Epithelial cell of proximal tubule (primary cell): ENCODE measurements around the gene AKR1C8. TPM values are rescaled to one million over a fixed set of nuclear protein-coding genes. Genes with fewer than 3 reads are reported as not detected.

ENCODE experiments used
- DNase-seq: peaks from one replicate; pipeline ENCODE4 v3.0.0-alpha.2; 2011; ENCODE audit warnings: low read depth
- H3K4me3 ChIP-seq: 2 replicates; pipeline ENCODE4 v1.5.1; 2011; ENCODE audit warnings: low read depth, mild to moderate bottlenecking, low read length
- total RNA-seq: library from RNA; depleted of rRNA; stranded (reverse); fragments of >200 nt; gene quantifications from 2 replicates; pipeline ENCODE4 v1.2.3, GENCODE V29; 2015
- TF ChIP-seq, protein P1 (sequence below): conservative IDR thresholded peaks from 2 replicates; pipeline ENCODE4 v1.5.1; 2012; ENCODE audit warnings: low read depth, mild to moderate bottlenecking, low read length

Gene AKR1C8
- total RNA-seq, 1 donor from 2014 or later: not detected

DNA sequence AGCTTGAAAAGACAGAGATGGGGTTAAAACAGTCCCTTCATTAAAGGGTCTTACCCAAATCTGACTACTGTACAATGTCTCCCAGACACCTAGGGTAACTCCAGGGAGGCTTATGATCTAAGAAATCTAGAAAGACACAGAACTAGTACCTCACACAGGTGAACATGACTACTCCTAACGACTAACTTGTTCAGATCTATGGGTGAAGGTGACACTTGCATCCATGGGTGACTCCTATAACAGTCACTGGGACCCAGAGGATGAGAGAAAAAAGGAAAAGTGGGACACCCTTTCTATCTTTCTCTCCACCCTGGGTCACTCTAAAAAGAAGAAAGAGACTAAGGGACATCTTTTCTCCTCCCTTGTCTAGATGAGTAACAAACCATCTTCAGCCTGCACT lies 19.2 kb downstream of the AKR1C8 start:
- TF ChIP-seq, protein P1, sequence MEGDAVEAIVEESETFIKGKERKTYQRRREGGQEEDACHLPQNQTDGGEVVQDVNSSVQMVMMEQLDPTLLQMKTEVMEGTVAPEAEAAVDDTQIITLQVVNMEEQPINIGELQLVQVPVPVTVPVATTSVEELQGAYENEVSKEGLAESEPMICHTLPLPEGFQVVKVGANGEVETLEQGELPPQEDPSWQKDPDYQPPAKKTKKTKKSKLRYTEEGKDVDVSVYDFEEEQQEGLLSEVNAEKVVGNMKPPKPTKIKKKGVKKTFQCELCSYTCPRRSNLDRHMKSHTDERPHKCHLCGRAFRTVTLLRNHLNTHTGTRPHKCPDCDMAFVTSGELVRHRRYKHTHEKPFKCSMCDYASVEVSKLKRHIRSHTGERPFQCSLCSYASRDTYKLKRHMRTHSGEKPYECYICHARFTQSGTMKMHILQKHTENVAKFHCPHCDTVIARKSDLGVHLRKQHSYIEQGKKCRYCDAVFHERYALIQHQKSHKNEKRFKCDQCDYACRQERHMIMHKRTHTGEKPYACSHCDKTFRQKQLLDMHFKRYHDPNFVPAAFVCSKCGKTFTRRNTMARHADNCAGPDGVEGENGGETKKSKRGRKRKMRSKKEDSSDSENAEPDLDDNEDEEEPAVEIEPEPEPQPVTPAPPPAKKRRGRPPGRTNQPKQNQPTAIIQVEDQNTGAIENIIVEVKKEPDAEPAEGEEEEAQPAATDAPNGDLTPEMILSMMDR: no peak
- no peak for DNase-seq
- H3K4me3 ChIP-seq: no peak overlapping the region

DNA sequence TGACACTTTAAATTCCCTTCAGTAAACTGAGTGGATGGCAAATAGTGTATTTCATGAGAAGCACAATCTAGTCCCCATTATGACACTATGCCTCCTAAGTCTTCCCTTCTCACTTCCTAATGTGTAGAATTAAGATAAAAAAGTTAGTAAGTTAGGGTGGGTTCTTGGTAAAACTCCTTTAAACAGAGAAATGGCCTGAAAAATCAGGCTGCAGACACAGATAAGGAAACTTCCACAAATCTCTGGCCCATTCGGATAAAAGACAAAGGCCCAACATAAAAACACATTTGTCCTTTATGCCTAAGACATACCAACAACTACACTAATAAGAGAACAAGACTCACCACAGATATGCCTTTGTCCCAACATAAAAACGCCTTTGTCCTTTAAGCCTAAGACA lies 21.5 kb downstream of the AKR1C8 start:
- TF ChIP-seq, protein P1: no peak
- no peak for DNase-seq

DNA sequence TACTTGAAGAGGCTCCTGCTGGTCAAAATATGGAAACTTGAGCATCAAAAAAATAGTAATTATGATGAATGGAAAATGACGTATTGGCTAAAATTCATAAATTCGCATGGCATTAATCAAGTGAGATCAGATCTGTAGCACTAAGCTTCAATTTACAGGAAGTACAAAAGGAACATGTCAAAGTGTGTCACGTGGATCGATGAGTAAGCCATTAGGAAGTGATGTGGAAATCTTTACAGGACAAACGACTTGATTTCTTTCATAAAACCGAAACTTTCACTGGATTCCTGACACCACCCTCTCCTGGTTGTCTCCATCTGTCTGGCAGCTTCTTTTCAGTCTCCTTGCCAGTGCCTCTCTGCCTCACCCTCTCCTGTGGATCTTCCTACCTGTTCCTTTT lies 25.8 kb downstream of the AKR1C8 start:
- DNase-seq: no peak
- TF ChIP-seq, protein P1: no peak
- no peak overlapping the region for H3K4me3 ChIP-seq

More for the DNA sequence above, 21.5 kb downstream of the AKR1C8 start:
- no peak overlapping the region for H3K4me3 ChIP-seq

DNA sequence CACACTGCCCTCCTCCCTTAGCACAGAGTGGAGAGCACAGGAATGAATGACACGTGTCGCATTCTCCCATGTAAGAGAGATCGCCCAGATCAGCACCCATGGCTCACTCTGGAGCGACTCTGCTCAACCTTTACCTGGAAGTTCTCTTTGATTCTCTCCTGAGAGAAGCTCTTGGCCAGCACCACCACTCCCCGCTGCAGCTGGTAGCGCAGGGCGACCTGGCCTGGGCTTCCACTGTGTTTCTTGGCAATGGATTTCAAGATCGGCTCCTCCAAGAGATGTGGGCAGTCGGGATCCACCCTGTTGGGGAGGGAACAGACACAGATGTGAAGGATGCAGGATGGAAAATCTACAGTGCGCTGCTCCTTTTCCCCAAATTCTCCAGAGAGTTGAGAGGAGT lies 27.4 kb downstream of the AKR1C8 start:
- TF ChIP-seq, protein P1: no peak
- DNase-seq: no peak
- H3K4me3 ChIP-seq: no peak overlapping the region

DNA sequence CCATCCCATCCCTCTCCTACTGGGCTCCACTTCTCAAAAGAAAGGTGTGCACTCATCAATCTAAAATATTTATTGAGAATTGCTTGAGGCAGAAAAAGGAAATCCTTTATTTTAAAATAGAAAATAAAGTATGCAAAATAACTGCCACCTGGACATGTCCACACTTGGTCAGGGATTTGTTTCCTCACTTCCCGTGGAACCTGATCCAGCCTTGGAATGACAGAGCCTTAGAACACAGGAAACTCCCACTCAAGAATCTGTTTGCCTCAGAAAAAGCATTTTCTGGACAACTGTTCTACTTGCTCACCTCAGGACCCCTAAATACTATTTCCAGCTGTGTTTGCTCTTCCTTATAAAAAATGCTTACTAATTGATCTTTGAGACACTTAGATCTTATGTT lies 29.0 kb downstream of the AKR1C8 start:
- TF ChIP-seq, protein P1: no peak

DNA sequence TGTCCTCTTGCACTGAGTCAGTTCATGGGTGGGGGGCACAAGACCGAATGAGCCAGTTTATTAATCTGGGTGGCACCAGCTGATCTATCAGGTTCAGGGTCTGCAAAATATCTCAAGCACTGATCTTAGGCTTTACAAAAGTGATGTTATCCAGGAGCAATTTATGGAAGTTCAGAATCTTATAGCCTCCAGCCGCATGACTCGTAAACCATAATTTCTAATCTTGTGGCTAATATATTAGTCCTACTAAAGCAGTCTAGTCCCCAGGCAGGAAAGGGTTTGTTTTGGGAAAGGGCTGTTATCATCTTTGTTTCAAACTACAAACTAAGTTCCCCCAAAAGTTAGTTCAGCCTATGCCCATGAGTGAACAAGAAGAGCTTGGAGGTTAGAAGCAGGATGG lies 33.9 kb downstream of the AKR1C8 start:
- TF ChIP-seq, protein P1: no peak
- no peak for DNase-seq
- H3K4me3 ChIP-seq: no peak overlapping the region

More for the DNA sequence above, 29.0 kb downstream of the AKR1C8 start:
- DNase-seq: no peak
- no peak overlapping the region for H3K4me3 ChIP-seq

DNA sequence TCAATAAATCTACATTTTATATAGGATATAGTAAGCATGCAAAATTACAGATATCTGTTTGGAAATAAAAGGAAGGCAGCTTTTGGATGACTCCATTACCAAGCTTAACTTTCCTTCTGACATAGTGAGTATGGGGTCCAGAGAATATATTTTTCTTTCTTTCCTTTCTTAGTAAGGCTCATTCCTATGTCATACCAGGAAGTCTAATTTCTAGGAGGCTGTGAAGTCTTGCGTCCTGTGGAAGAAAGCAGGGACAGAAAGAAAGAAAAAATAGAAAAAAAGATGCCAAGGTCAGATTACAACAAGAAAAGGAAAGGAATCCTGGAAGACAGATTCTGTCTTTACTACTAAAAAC lies 36.3 kb downstream of the AKR1C8 start:
- H3K4me3 ChIP-seq: no peak overlapping the region
- DNase-seq: no peak
- TF ChIP-seq, protein P1: no peak
